ENCODE results near the gene ACP6.
"Not testable (repeated sequence)": the region's sequence is repeated elsewhere in the genome, so short reads cannot be mapped to it uniquely, and the experiment has no call there.

ACP6 gene
- 16.4 to 19.4 reads per million in 2 donors for total RNA-seq

- DNase-seq: peak; percentile 48
These were observed at the start of gene ACP6 for GRCh38 chr1:147670319-147671001. Gene ACP6, minus strand, starts transcription at chr1:147670524. Its CDS starts 476 bp downstream, at chr1:147670048.

GRCh38 chr1:147719711-147720225, 49.4 kb upstream of the ACP6 start:
- DNase-seq: no peak

GRCh38 chr1:147719029-147719698, 48.8 kb upstream of the ACP6 start:
- DNase-seq: no peak

GRCh38 chr1:147717706-147718097, 47.4 kb upstream of the ACP6 start:
- no peak for DNase-seq

GRCh38 chr1:147717051-147717705, 46.9 kb upstream of the ACP6 start:
- no peak for DNase-seq

- no peak for DNase-seq
These were observed 42.3 kb upstream of the ACP6 start for GRCh38 chr1:147712605-147713004.

- DNase-seq: no peak
These were observed 30.0 kb upstream of the ACP6 start for GRCh38 chr1:147700042-147701006.

- DNase-seq: no peak
These were observed 29.3 kb upstream of the ACP6 start for GRCh38 chr1:147699686-147700041.

GRCh38 chr1:147683163-147683763, 12.9 kb upstream of the ACP6 start:
- DNase-seq: no peak

GRCh38 chr1:147680608-147681235, 10.4 kb upstream of the ACP6 start:
- DNase-seq: not testable (repeated sequence)

GRCh38 chr1:147677681-147678080, 7.4 kb upstream of the ACP6 start:
- not testable (repeated sequence) for DNase-seq

GRCh38 chr1:147676311-147677085, 6.2 kb upstream of the ACP6 start:
- DNase-seq: no peak

GRCh38 chr1:147673816-147674215, 3.5 kb upstream of the ACP6 start:
- no peak for DNase-seq

- DNase-seq: no peak
These were observed 3.1 kb upstream of the ACP6 start for GRCh38 chr1:147673406-147673805.

GRCh38 chr1:147669469-147670318, 630 bp downstream of the ACP6 start:
- no peak for DNase-seq

- no peak for DNase-seq
These were observed 4.8 kb downstream of the ACP6 start for GRCh38 chr1:147665521-147665920.

- DNase-seq: no peak
These were observed 6.1 kb downstream of the ACP6 start for GRCh38 chr1:147664206-147664605.

- no peak for DNase-seq
These were observed 15.8 kb downstream of the ACP6 start for GRCh38 chr1:147654511-147654910.

- DNase-seq: no peak
These were observed 18.0 kb downstream of the ACP6 start for GRCh38 chr1:147652306-147652705.

GRCh38 chr1:147651466-147651865, 18.9 kb downstream of the ACP6 start:
- DNase-seq: no peak

Measured in activated gamma-delta T cell (primary cell).